ENCODE data around the gene IFI44. TPM values are rescaled to one million over a fixed set of nuclear protein-coding genes. Genes with fewer than 3 reads are reported as not detected.
A peak's percentile ranks its signal among the peaks of the same experiment; 100 is the strongest.

IFI44 gene
- 75.9 and 88.4 TPM in 2 replicates for total RNA-seq (2014; rRNA removed; shearing (Covaris generic))

GRCh38 chr1:78649628-78650027 lies at the start of gene IFI44:
Gene IFI44 (plus strand): TSS chr1:78649831. CDS start chr1:78650196, 365 bp downstream.
- peak; percentile 84 for DNase-seq (ENCODE audit: low spot score)

GRCh38 chr1:78601068-78601467 lies 48.6 kb upstream of the IFI44 start:
- DNase-seq (ENCODE audit: low spot score): no peak

- DNase-seq (ENCODE audit: low spot score): no peak
Observed at GRCh38 chr1:78603206-78603605, 46.4 kb upstream of the IFI44 start.

- DNase-seq (ENCODE audit: low spot score): no peak
Observed at GRCh38 chr1:78604643-78605042, 45.0 kb upstream of the IFI44 start.

GRCh38 chr1:78606274-78606673 lies 43.4 kb upstream of the IFI44 start:
- no peak for DNase-seq (ENCODE audit: low spot score)

- DNase-seq (ENCODE audit: low spot score): no peak
Observed at GRCh38 chr1:78607334-78607927, 42.2 kb upstream of the IFI44 start.

- no peak for DNase-seq (ENCODE audit: low spot score)
Observed at GRCh38 chr1:78607944-78608343, 41.7 kb upstream of the IFI44 start.

- DNase-seq (ENCODE audit: low spot score): peak; percentile 85
Observed at GRCh38 chr1:78617615-78618026, 32.0 kb upstream of the IFI44 start.

- DNase-seq (ENCODE audit: low spot score): no peak
Observed at GRCh38 chr1:78619032-78619431, 30.6 kb upstream of the IFI44 start.

- peak; percentile 6 for DNase-seq (ENCODE audit: low spot score)
Observed at GRCh38 chr1:78619446-78619802, 30.2 kb upstream of the IFI44 start.

- DNase-seq (ENCODE audit: low spot score): peak; percentile 57
Observed at GRCh38 chr1:78619803-78620579, 29.6 kb upstream of the IFI44 start, which contains the start of gene IFI44L. Gene IFI44L (plus strand): TSS chr1:78620448. CDS start chr1:78627916, 7,468 bp downstream.

GRCh38 chr1:78620666-78621065 lies 29.0 kb upstream of the IFI44 start:
- DNase-seq (ENCODE audit: low spot score): no peak

GRCh38 chr1:78622548-78622947 lies 27.1 kb upstream of the IFI44 start:
- no peak for DNase-seq (ENCODE audit: low spot score)

GRCh38 chr1:78624035-78624434 lies 25.6 kb upstream of the IFI44 start:
- no peak for DNase-seq (ENCODE audit: low spot score)

GRCh38 chr1:78627321-78627720 lies 22.3 kb upstream of the IFI44 start:
- no peak for DNase-seq (ENCODE audit: low spot score)

- no peak for DNase-seq (ENCODE audit: low spot score)
Observed at GRCh38 chr1:78630600-78630999, 19.0 kb upstream of the IFI44 start.

- DNase-seq (ENCODE audit: low spot score): no peak
Observed at GRCh38 chr1:78633209-78633608, 16.4 kb upstream of the IFI44 start.

GRCh38 chr1:78640462-78640861 lies 9.2 kb upstream of the IFI44 start:
- no peak for DNase-seq (ENCODE audit: low spot score)

- no peak for DNase-seq (ENCODE audit: low spot score)
Observed at GRCh38 chr1:78641558-78641957, 8.1 kb upstream of the IFI44 start.

- DNase-seq (ENCODE audit: low spot score): no peak
Observed at GRCh38 chr1:78645723-78646122, 3.9 kb upstream of the IFI44 start.

- DNase-seq (ENCODE audit: low spot score): no peak
Observed at GRCh38 chr1:78647238-78647637, 2.4 kb upstream of the IFI44 start.

GRCh38 chr1:78650114-78650660 lies 556 bp downstream of the IFI44 start:
- DNase-seq (ENCODE audit: low spot score): peak; percentile 11

GRCh38 chr1:78651241-78651640 lies 1.6 kb downstream of the IFI44 start:
- peak; percentile 25 for DNase-seq (ENCODE audit: low spot score)
